AG09309 (cell line): ENCODE data around the gene PTPN1.

Source experiments
- DNase-seq: peaks from one replicate; pipeline ENCODE4 v3.0.0-alpha.2; 2010; ENCODE audit warnings: low read depth
- H3K4me3 ChIP-seq: 2 replicates; pipeline ENCODE4 v1.5.1; 2011; ENCODE audit warnings: mild to moderate bottlenecking, low read depth, low read length, moderate library complexity; ENCODE audit not compliant: control insufficient read depth
- CTCF ChIP-seq: IDR thresholded peaks from 2 replicates; pipeline ENCODE4 v1.5.1; 2011; ENCODE audit warnings: mild to moderate bottlenecking, low read depth, low read length, inconsistent platforms; ENCODE audit not compliant: insufficient read depth, control insufficient read depth; ENCODE audit errors: missing control alignments

The PTPN1 gene

GRCh38 chr20:50577175-50578018 is 67.2 kb downstream of the PTPN1 start:
- no peak overlapping the region for H3K4me3 ChIP-seq
- TF ChIP-seq CTCF: no peak
- DNase-seq: no peak

GRCh38 chr20:50578061-50578777 is 68.0 kb downstream of the PTPN1 start:
- H3K4me3 ChIP-seq: no peak overlapping the region
- DNase-seq: no peak
- TF ChIP-seq CTCF: no peak

GRCh38 chr20:50578778-50579165 is 68.6 kb downstream of the PTPN1 start:
- no peak overlapping the region for H3K4me3 ChIP-seq
- no peak for DNase-seq
- TF ChIP-seq CTCF: no peak

GRCh38 chr20:50579511-50579910 is 69.3 kb downstream of the PTPN1 start:
- no peak for TF ChIP-seq CTCF
- no peak overlapping the region for H3K4me3 ChIP-seq
- DNase-seq: no peak

GRCh38 chr20:50580016-50580747 is 70.0 kb downstream of the PTPN1 start:
- H3K4me3 ChIP-seq: no peak overlapping the region
- DNase-seq: no peak

More at GRCh38 chr20:50580016-50580747, 70.0 kb downstream of the PTPN1 start:
- TF ChIP-seq CTCF: peak; percentile 76
